ENCODE data around the gene ULBP1.

DNA sequence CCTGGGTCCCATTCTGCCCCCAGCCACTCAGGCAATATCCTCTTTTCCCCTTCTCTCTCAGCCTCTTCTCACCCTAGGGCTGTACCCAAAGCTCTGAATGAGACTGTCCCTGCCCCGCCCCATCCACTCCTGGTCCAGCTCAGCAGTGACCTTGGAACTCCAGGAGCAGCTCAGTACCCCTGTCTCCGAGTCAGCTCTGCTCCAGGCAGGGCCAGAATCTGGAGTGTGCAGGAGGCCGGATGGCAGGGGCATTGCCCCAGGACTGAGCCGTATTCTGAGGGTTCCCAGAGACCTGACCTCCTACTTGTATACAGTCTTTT is 38.9 kb upstream of the ULBP1 start:
- TF ChIP-seq, protein P1, sequence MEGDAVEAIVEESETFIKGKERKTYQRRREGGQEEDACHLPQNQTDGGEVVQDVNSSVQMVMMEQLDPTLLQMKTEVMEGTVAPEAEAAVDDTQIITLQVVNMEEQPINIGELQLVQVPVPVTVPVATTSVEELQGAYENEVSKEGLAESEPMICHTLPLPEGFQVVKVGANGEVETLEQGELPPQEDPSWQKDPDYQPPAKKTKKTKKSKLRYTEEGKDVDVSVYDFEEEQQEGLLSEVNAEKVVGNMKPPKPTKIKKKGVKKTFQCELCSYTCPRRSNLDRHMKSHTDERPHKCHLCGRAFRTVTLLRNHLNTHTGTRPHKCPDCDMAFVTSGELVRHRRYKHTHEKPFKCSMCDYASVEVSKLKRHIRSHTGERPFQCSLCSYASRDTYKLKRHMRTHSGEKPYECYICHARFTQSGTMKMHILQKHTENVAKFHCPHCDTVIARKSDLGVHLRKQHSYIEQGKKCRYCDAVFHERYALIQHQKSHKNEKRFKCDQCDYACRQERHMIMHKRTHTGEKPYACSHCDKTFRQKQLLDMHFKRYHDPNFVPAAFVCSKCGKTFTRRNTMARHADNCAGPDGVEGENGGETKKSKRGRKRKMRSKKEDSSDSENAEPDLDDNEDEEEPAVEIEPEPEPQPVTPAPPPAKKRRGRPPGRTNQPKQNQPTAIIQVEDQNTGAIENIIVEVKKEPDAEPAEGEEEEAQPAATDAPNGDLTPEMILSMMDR (conservative IDR thresholded peaks at IDR 0.05), result no peak
- no peak for TF ChIP-seq ZFX (IDR thresholded peaks at IDR 0.05)
